NCI-H524 treated with DMSO at 0.1 percent for 48 hours (cell line): Measurements from ENCODE around the gene SHLD3.
"Not testable (repeated sequence)": the region's sequence is repeated elsewhere in the genome, so short reads cannot be mapped to it uniquely, and the experiment has no call there.

Experiments used
- DNase-seq: peaks from one replicate; lab custom pipeline; 2025; lab: John Stamatoyannopoulos, UW

Gene SHLD3, protein sequence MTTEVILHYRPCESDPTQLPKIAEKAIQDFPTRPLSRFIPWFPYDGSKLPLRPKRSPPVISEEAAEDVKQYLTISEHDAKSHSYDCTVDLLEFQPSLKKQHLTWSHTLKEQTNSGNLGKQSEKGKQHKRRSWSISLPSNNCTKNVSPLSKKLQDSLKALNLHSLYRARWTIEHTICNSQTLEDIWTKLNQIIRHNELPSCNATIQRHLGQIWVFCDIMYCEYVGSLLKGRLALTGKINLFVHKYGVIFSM

DNA sequence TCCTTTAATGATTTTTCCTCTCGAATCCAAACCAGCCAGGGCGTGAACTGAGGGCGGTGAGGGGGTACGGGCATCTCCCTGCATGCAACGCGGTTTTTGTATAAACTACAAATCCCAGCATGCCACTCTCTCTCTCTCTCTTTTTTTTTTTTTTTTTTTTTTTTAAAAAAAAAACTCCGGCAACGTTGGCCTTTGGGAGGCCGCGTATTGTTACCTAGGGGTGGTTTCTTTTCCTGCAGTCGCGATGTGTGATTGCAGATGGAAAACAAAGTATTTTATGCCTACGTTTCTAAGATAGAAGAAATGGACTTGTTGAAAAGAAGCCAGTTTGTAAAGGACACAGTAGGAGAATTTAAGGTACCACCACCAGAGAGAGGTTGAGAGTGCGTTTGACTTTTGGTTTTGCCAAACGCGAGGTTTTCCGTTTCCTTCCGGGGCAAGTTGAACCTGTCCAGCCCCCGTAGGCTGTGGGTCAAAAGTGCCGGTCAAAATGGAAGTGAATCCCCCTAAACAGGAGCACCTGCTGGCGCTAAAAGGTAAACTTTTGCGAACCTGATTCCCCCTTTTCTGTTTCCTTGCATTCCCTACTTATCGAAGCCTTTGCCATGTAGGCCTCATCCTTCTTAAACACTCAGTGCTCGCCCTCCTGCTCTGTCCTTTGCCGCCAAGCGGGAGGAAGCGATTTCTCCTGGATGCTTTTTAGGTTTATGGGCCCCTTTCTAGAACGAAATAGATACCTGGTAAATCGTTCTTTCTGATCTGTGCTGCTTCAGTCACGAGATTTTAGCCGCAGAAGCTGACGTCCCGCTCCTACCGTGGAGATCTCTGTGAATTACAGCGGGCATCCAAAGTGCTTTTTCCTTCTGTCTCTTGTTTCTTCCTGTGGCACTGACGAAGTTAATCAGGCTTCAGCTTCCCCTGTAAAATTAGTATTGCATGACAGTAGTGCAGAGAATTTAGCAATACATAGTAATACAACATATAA is at the start of gene SHLD3, which contains the start of gene TRAPPC13:
Gene SHLD3 (plus strand): TSS at position 457 of the 985 bp plus-strand sequence. CDS start 4,561 bp downstream, outside the sequence.
Gene TRAPPC13 (plus strand): TSS at position 457 of the 985 bp plus-strand sequence. CDS start 34 bp downstream, at position 491.
- DNase-seq = peak; percentile 68

DNA sequence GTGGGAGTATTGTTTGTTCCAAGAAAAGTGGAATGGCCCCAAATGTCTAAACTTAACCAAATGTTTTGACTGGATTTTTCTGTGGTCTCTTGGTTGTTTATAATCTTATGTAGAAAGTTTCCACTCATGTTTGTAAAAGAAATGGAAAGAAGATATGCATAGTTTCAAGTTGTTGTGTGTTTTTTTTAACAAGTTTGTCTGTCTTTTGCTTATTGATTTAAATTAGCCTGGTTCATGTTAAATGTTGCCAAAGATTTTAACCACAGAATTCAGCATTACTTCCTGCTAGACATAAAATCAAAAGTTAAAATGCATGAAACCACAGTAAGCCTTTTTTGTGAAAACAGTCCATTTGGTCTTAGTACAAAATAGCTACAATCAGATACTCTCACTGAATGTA is 47.7 kb upstream of the SHLD3 start:
- no peak for DNase-seq

DNA sequence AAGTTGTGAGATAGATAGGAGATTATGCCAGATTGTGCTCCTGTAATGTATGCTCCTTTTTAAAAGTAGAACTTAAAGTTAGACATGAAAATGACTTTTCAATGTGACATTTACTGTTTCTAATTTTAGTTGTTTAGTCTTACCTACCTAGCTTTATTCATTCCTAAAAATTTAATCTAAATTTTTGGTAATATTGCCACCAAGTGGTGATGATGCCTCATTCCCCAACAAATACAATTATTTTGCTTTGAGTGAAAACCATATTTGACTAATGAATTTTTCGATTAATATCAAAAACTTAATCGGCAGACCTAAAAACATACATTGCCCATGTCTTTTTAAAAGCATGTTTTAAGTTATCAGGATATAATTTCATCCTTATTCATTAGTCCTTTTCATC is 36.1 kb upstream of the SHLD3 start:
- no peak for DNase-seq

DNA sequence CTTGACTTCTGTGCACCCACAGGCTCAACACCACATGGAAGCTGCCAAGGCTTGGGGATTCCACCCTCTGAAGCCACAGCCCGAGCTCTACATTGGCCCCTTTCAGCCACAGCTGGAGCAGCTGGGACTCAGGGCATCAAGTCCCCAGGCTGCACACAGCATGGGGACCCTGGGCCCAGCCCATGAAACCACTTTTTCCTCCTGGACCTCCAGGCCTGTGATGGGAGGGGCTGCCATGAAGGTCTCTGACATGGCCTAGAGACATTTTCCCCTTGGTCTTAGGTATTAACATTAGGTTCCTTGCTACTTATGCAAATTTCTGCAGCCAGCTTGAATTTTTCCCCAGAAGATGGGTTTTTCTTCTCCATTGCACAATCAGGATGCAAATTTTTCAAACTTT is 23.1 kb upstream of the SHLD3 start:
- not testable (repeated sequence) for DNase-seq

DNA sequence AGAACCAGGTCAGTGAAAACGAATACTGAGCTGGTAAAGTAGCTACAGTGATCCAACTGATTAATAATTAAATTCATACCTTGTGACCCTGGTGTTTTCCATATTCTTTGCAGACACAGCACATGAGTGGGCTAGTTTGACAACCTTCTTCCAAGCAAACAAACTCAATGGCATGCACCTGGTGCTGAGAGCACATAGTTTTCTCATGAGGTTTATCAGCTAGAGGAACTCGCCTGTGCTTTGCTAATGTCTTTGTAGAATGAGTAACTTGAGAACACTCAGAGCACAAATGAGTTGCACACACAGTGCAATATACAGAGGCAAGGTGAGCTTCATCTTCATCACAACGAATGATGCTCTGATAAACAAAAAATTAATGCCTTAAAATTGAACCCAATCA is 13.3 kb upstream of the SHLD3 start:
- no peak for DNase-seq

DNA sequence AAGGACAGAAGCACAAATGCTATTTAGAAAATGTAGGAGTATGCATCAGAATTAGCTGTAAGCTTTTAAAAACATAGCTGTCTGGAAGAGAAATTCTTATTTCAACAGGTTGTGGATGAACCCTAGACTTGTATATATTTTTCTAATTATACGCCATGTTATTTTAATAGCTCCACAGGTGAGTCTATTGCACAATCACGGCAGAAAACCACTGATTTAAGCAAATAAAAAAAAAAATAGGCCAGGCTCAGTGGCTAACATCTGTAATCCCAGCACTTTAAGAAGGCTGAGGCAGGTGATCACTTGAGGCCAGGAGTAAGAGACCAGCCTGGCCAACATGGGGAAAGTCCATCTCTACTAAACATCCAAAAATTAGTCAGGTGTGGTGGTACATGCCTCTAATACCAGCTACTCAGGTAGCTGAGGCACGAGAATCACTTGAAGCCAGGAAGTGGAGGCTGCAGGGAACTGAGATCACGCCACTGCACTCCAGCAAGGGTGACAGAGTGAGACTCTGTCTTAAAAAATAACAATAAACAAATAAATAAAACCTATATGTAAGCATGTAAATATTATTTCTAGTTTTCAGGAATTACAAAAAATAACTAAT is 12.4 kb upstream of the SHLD3 start:
- no peak for DNase-seq

DNA sequence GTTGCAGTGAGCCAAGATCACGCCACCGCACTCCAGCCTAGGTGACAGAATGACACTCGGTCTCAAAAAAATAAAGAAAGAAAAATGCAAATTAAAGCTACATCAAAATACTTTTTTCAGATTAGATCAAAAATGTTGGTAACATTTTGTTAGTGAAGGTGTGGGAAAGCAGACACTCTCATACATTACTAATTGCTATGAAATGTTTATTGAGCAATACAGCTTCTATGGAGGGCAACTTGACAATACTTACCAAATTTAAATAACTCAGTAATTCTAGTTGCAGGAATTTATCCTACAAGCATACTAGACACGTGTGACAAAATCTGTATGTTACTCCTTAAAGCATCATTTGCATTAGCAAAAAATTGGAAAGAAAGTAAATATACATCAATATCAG is 4.8 kb upstream of the SHLD3 start:
- no peak for DNase-seq

DNA sequence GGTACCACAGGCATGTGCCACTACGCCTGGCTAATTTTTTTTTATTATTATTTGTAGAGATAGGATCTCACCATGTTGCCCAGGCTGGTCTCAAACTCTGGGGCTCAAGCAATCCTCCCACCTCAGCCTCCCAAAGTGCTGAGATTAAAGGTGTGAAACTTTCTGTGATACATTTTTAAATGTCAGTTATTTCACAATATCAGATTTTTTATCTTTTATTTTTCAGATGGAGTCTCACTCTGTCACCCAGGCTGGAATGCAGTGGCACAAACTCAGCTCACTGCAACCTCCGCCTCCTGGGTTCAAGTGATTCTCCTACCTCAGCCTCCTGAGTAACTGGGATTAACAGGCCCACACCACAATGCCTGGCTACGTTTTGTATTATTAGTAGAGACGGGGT is 2.9 kb upstream of the SHLD3 start:
- not testable (repeated sequence) for DNase-seq

DNA sequence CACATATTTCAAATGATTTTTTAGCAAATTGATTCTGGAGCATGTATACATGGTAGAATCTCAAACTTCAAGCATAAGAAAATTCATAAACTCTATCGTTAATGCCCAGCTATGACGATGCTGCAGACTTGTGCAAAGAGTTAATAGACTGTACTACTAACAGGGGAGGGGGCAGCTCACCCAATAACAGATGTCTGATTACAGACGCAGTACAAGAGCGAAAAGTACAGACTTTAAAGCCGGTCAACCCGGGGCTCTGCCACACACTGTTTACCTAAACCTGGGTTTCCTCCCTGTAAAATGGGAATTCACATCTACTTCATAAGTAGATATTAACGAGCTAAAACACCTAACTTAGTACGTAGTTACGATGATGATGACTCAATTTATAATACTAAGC is 1.3 kb upstream of the SHLD3 start:
- DNase-seq = no peak

DNA sequence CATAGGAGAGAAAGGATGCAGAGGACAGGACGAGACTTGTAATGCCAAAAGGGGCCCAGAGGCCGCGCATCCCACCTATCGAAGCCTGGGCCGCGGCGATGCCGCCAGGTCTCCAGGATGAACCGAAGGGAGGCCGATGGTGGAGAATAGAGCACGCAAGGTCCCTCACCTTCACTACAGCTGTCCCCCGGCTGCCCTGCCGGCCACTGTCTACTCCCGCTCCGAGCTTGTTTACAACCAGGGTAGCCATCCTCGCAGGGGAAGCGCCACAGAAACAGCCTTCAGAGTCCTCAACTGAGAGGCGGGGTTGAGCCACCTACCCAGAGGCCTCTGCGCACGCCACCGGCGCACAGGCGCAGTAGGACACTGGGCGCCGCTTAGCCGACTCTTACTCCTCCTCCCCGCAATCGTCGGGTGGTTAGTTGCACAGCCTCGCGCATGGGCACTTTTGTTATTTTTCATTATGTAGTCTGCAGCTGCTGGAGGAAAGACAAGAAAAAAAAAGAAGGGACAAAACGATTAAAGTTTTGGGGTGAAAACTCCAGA is 729 bp upstream of the SHLD3 start, which contains the start of gene TRIM23:
Gene TRIM23 (minus strand): TSS at position 309 of the 546 bp plus-strand sequence. CDS start 59 bp downstream, at position 250.
- DNase-seq = peak; percentile 68

DNA sequence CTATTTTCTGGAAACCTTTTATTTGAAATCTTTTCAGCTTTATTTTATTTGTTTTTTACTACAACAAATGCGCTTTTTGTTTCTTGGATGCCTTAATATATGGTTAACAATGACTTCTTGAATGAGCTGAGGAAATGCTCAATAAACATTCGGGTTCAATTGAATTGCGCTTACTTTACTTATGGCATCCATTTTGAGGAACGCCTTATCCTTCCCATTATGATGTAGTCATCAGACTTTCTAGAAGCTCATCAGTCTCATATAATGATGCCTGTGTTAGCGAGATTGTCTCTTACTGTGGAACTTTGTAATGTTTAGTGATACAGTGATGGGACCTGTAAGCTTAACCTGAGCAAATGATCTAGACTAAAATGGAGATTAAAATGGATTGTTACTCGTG is 916 bp downstream of the SHLD3 start:
- no peak for DNase-seq

DNA sequence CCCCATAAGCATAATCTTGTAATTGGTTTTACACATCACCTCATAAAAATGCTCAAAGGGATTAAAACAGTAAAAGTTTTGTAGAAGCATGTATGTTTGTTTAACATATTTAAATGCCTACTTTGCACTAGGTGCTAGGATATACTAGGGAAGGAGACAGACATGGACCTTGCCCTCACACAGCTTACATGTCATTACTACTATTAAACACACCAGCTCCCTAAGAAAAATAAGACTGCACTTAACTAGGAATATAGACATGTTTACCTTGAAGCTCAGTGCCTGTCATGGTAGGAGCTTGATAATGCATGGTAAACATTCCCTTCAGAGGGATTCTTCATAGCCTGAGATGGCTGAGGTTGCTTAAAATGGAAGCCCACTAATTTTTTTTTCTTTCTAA is 6.2 kb downstream of the SHLD3 start:
- no peak for DNase-seq

DNA sequence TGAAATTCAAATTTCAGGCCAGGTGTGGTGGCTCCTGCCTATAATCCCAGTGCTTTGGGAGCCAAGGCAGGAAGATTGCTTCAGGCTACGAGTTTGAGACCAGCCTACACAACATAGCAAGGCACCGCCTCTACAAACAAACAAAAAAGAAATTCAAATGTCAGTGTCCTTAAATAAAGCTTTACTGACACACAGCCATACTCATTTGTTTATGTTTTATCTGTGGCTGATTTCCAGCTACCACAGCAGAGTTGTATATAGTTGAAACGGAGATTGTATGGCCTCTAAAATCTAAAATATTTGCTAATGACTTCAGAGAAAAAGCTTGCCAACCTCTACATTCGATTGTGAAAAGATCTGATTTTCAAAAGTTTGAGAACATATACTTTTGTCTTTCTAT is 15.4 kb downstream of the SHLD3 start:
- no peak for DNase-seq

DNA sequence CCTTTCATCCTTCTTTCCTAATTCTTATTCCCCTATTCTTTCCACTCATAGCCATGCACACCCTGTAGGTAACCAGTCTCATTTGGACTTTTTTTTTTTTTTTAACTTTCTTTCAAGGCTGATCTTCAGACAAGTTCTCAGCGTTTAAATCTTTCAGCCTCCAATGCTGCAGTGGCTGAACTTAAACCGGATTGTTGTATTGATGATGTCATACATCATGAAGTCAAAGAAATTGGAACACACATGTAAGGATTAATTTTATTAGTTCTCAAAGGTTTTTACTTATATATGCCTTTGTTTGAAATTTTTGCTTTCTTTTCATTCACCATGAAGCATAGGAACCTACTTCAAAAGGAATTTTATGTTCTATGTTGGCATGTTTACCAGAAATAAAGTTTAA is 22.1 kb downstream of the SHLD3 start:
- DNase-seq = no peak

DNA sequence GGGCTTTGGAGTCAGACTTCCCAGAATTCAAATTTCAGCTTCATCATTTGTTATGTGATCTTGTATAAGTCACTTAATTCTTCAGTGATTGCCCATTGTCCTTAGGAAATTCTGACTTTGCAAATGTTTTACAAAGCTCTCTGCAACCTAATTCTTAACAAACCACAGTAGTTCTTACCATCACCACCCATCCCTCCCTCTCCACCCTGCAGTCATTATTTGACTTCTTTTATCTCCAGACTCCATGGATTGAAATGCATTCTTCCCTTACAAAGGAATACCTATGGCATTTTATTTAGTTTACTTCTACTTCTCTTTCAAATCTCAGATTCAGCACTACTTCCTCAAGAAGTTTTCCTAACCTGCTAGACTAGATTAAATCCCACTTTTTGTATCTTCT is 23.1 kb downstream of the SHLD3 start:
- no peak for DNase-seq

DNA sequence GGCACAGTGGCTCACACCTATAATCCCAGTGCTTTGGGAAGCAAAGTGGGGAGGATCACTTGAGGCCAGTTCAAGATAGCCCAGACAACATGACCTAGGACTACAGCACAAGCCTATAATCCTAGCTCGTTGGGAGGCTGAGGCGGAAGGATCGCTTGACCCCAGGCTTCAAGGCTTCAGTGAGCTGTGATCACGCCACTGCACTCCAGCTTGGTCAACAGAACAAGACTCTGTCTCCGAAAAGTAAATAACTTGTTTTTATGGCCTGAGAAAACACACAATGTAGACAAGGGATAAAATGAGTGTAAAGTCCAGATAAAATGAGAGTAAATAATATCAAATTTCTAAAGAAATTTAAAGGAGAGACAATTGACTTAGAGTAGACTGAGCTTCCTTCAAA is 26.3 kb downstream of the SHLD3 start:
- DNase-seq = no peak

DNA sequence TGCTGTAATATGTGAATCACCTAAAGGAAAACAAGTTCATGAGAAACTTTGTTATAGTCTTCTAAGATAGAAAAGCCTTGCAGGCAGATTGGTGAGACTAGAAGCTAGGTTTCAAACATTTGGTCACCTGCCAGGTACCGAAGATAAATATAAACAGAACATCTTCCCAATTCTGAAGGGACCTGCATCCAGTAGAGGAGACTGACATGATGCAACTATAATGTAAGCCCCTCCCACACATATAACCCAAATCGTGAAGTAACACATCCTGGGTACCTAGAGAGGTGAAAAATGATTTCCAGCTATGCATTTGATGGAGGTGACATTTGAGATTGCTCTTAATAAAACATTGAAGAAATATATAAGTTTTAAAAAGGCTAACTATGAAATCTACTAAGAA is 29.9 kb downstream of the SHLD3 start:
- no peak for DNase-seq

DNA sequence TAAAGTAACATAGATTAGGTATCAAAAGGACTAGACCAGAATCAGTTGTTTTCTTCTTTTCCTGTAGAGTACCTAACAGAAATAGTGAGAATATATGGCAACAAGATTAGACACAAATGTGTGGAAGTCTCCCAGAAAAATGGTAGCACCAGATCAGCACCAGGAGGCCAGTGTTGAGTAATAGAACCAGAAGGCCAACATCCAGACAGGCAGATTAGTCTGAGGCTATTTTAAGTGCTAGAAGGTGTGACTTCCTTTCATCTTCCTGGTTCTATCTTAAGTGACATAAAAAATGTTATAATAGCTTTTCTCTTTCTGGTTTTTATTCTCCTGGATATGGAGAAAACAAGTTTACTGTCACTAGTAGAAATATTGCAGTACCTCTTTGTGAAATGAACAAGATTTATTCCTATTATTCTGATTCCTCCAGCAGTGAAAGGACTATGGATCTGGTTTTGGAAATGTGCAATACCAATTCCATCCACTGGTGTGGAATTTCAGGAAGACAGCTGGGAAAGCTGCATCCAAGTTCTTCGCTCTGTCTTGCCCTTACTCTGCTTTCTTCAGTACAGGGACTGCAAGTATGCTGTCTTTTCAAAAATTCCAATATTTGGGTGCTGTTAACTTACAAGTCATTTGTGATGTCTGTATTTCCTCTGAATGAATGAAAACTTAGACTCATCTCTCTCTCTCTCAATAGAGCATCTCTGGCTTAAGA is 39.1 kb downstream of the SHLD3 start:
- DNase-seq = no peak

DNA sequence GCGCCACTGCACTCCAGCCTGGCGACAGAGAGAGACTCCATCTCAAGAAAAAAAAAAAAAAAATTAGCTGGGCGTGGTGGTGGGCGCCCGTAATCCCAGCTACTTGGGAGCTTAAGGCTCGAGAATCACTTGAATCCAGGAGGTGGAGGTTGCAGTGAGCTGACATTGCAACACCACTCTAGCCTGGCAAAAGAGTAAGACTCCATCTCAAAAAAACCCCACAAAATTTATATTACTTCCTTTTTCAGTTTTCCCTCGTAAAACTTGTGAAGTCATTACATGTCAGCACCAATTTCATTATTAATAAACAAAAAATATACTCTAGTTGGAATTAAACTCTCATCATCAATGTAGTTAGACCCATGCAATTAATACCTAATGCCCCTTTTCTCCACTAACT is 43.9 kb downstream of the SHLD3 start:
- no peak for DNase-seq

DNA sequence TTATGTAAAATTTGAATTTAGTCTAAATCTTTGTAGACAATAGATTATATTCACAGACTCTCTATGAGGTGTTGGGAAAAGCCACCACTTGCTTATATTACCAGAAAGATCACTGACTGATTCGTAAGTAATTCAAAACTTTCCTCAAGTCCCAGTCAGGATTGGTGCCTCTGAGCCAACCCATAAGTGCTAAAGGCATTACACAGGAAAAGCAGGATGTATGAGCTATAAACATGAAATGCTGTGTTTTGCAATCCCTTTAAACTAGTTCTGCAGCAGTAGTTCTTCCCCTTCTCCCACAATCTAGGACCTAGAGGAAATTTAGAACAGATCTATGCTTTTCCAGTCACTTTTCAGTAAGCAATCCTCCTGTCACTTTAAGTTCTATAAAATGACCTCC is 48.0 kb downstream of the SHLD3 start:
- DNase-seq = no peak

DNA sequence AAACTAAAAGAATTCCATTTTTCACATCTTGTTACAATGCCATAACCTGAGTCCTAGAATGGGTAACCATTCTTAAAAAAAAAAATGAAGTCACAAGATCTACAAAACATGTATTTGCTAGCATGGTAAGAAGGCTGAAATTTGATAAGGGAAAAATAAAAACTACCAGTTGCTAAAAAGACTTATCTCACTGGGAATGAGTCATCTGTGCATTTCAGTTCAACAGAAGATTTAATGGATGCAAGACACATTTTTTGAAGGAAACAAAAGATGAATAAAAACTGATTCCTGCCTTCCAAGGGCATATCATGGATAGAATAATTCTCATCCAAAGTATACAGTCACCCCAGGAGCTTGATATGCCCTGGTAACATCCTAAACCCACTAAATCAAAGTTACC is 49.9 kb downstream of the SHLD3 start:
- DNase-seq = no peak

DNA sequence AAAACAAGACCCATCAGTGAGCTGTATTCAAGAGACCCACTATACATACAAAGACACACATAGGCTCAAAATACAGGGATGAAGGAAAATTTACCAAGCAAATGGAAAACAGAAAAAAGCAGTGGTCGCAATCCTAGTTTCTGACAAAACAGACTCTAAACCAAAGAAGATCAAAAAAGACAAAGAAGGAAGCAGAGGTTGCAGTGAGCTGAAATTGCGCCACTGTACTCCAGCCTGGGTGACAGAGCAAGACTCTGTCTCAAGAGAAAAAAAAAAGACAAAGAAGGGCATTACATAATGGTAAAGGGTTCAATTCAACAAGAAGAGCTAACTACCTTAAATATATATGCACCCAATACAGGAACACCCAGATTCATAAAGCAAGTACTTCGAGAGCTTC is 51.2 kb downstream of the SHLD3 start:
- not testable (repeated sequence) for DNase-seq
